K562 (cell line): ENCODE data around the gene NLGN4X. TPM values are rescaled to one million over a fixed set of nuclear protein-coding genes. Genes with fewer than 3 reads are reported as not detected.

Experiments
- ATAC-seq: fragments of 200-7000 bp; cut with Tn5 transposase; 3 replicates; pipeline ENCODE4 v1.9.1; 2020; ENCODE audit warnings: moderate library complexity
- BruUV-seq: library from RNA; stranded (reverse); fragments of 400-500 nt; replicated peaks from 2 replicates; lab custom pipeline; 2021; lab: Mats Ljungman, UMichigan
- CTCF ChIA-PET: fragments of 300-600 bp; formaldehyde crosslinking; extraction: SDS; loops from one replicate; lab custom pipeline; 2021; ENCODE audit warnings: low intra/inter-chr PET ratio; lab: Yijun Ruan, JAX
- POLR2A ChIA-PET: fragments of 300-600, 350-650 bp; sonication (Branson Sonifier 250); formaldehyde crosslinking; extraction: SDS; loops from one replicate; lab custom pipeline; 2021; ENCODE audit warnings: antibody characterized with exemption, inconsistent platforms; lab: Yijun Ruan, JAX
- DNase-seq, 4 experiments: peaks; one replicate each; pipeline versions ENCODE4 v3.0.0 to v3.0.0-alpha.2; 2011 to 2018; ENCODE audit warnings: low spot score in 3 of 4, mixed read lengths in 3 of 4; ENCODE audit errors: extremely low read depth in 1 of 4
- FAIRE-seq: peaks from 2 replicates; lab custom pipeline; 2011; peaks lifted over from hg19 to GRCh38; lab: Jason Lieb, UNC
- H2AFZ ChIP-seq: 2 replicates; pipeline ENCODE4 v1.6.0; 2011; ENCODE audit warnings: low read depth, low read length, control low read depth, inconsistent platforms
- H3K27ac ChIP-seq: fragments of 200-600 bp; 3 replicates; pipeline ENCODE4 v1.8.0; 2011; ENCODE audit warnings: low read depth, mild to moderate bottlenecking, control low read depth, inconsistent platforms, low read length, moderate library complexity, mixed read lengths; ENCODE audit errors: extremely low read depth
- H3K27me3 ChIP-seq, 2 experiments: fragments of 300-600 bp in 1 of 2; 2 replicates in 1 of 2; 3 replicates in 1 of 2; pipeline versions ENCODE4 v1.6.0 to v1.8.0; 2011; ENCODE audit warnings: inconsistent platforms in 2 of 2, low read length in 2 of 2, mild to moderate bottlenecking in 1 of 2, mixed read lengths in 1 of 2, moderate library complexity in 1 of 2; ENCODE audit not compliant: control insufficient read depth in 2 of 2, insufficient read depth in 2 of 2
- H3K36me3 ChIP-seq: fragments of 300-600 bp; 3 replicates; pipeline ENCODE4 v1.8.0; 2011; ENCODE audit warnings: mild to moderate bottlenecking, low read length, inconsistent platforms; ENCODE audit not compliant: control insufficient read depth, insufficient read depth
- H3K4me1 ChIP-seq, 2 experiments: fragments of 200-600 bp in 1 of 2; replicated peaks in 1 of 2; 2 replicates in 1 of 2; 3 replicates in 1 of 2; pipeline versions ENCODE4 v1.5.1 to v1.8.0; 2011; ENCODE audit warnings: inconsistent platforms in 2 of 2, low read length in 2 of 2, mild to moderate bottlenecking in 1 of 2, mixed read lengths in 1 of 2, moderate library complexity in 1 of 2; ENCODE audit not compliant: control insufficient read depth in 2 of 2, insufficient read depth in 2 of 2
- H3K4me2 ChIP-seq: 2 replicates; pipeline ENCODE4 v1.6.1; 2011; ENCODE audit warnings: low read length, control low read depth, inconsistent platforms, mixed read lengths; ENCODE audit not compliant: insufficient read depth
- H3K4me3 ChIP-seq: fragments of 200-600 bp; sonication (generic), shearing (Covaris generic); 2 replicates; pipeline ENCODE4 v1.5.1; 2016; ENCODE audit warnings: control low read depth, inconsistent platforms
- H3K79me2 ChIP-seq: fragments of 200-600 bp; 3 replicates; pipeline ENCODE4 v1.8.0; 2011; ENCODE audit warnings: low read length, inconsistent platforms; ENCODE audit not compliant: control insufficient read depth, insufficient read depth
- H3K9ac ChIP-seq, 2 experiments: 2 replicates each; pipeline versions ENCODE4 v1.6.0 to v1.6.1; 2011; ENCODE audit warnings: low read depth in 2 of 2, low read length in 2 of 2, control low read depth in 1 of 2, inconsistent platforms in 1 of 2, mild to moderate bottlenecking in 1 of 2, mixed read lengths in 1 of 2; ENCODE audit not compliant: insufficient read depth in 1 of 2
- H3K9me1 ChIP-seq: one replicate; pipeline ENCODE4 v1.6.0; 2011; ENCODE audit warnings: inconsistent platforms, mild to moderate bottlenecking, low read length, moderate library complexity; ENCODE audit not compliant: control insufficient read depth, insufficient read depth
- H3K9me3 ChIP-seq: replicated peaks from 2 replicates; pipeline ENCODE4 v1.5.1; 2011; ENCODE audit warnings: low read depth, low read length, inconsistent platforms; ENCODE audit not compliant: control insufficient read depth, insufficient read depth
- H4K20me1 ChIP-seq: replicated peaks from 2 replicates; pipeline ENCODE4 v1.6.1; 2011; ENCODE audit warnings: low read length, inconsistent platforms, mixed read lengths; ENCODE audit not compliant: control insufficient read depth, insufficient read depth
- GMEB1 ChIP-seq: fragments of 250-450 bp; sonication (Bioruptor Pico); IDR thresholded peaks from 2 replicates; pipeline ENCODE4 v1.4.0; 2020; ENCODE audit warnings: mild to moderate bottlenecking
- NRF1 ChIP-seq, 2 experiments: fragments of 450-650 bp; IDR thresholded peaks in 1 of 2; conservative IDR thresholded peaks in 1 of 2; 2 replicates each; pipeline ENCODE4 v1.6.1; 2014; ENCODE audit warnings: mild to moderate bottlenecking in 2 of 2
- SIN3A ChIP-seq, 2 experiments: fragments of 150-350 bp in 1 of 2; IDR thresholded peaks; 2 replicates each; pipeline ENCODE4 v1.6.1; 2011 to 2016; ENCODE audit warnings: borderline replicate concordance in 2 of 2, low read depth in 2 of 2, low read length in 2 of 2, mild to moderate bottlenecking in 2 of 2, moderate library complexity in 2 of 2; ENCODE audit not compliant: control insufficient read depth in 1 of 2
- ZNF140 ChIP-seq: fragments of 250-450 bp; sonication (Bioruptor Pico); IDR thresholded peaks from 2 replicates; pipeline ENCODE4 v1.8.0; 2021; ENCODE audit warnings: moderate library complexity, mild to moderate bottlenecking, inconsistent platforms
- WGBS: fragments of 100-300 bp; shearing (Covaris generic); methylation state at CpG from one replicate; pipeline ENCODE4 v1.1.6; 2016; ENCODE audit warnings: low coverage, mixed read lengths; ENCODE audit not compliant: insufficient coverage; ENCODE audit errors: missing lambda C conversion rate; 5-methylcytosine and 5-hydroxymethylcytosine counted together
- in situ Hi-C: fragments of 300-500 bp; cut with MboI; formaldehyde crosslinking; loops from 4 replicates; pipeline ENCODE4 v1.15.0; 2018; ENCODE audit warnings: inconsistent platforms, mixed read lengths
- intact Hi-C: fragments of 100-400 bp; cut with micrococcal nuclease; formaldehyde crosslinking; loops from 2 replicates; pipeline ENCODE4 v1.14.2; 2022
- polyA plus RNA-seq, 8 experiments: library from polyadenylated mRNA; depleted of rRNA in 4 of 8; stranded (reverse) in 5 of 8; unstranded in 3 of 8; fragments of >200 nt; fragmentation: Nextera tagmentation in 2 of 8; fragmentation: Illumina TruSeq in 1 of 8; extraction: Ambion mirVana in 2 of 8; extraction: Trizol in 1 of 8; gene quantifications; 2 replicates each; pipeline versions ENCODE4 v1.2.1 to v1.2.3, GENCODE V29; 2011 to 2014; ENCODE audit warnings: inconsistent platforms in 1 of 8, missing spikeins in 1 of 8
- total RNA-seq, 7 experiments: library from RNA; depleted of rRNA in 6 of 7; stranded (reverse); fragments of >200 nt in 6 of 7; fragmentation: Illumina TruSeq in 2 of 7; extraction: Trizol in 2 of 7; gene quantifications; 2 replicates each; pipeline versions ENCODE4 v1.2.1 to v1.2.3, GENCODE V29; 2011 to 2021; ENCODE audit warnings: low replicate concordance in 1 of 7

NLGN4X gene
- total and polyA plus RNA-seq, 9 of the 15 experiments (the other 6 are each of a cell fraction or from before 2014, with no cell fraction given): 0.07 TPM; not detected in 8

GRCh38 chrX:6187256-6187655 lies 41.4 kb downstream of the NLGN4X start:
- in situ Hi-C loops (no loop called here), intact Hi-C loops (no loop called here)
- Histone ChIP-seq H3K9ac (no peak overlapping the region), H3K9me1 (no peaks in the 10 kb centered on the region), H4K20me1 (no peaks in the 10 kb centered on the region), H3K79me2 (no peaks in the 10 kb centered on the region), H3K36me3 (no peaks in the 10 kb centered on the region), H3K4me1 (no peaks in the 10 kb centered on the region), H3K4me2 (no peak overlapping the region), H2AFZ (no peak overlapping the region), H3K27me3 (no peaks in the 10 kb centered on the region), H3K9me3 (no peaks in the 10 kb centered on the region), H3K27ac (no peak overlapping the region), H3K4me3 (no peak overlapping the region)
- DNase-seq (no peak), FAIRE-seq (no peak), ATAC-seq (no peak)
- BruUV-seq: no TSS peak
- CTCF ChIA-PET: no interaction called here
- WGBS: 3% methylated on average over 10 of the region's 28 CpGs
- POLR2A ChIA-PET: no interaction called here
- TF ChIP-seq GMEB1 (CRISPR knock-in tag) (peak; percentile 56; the same call in 1 of the 2 replicates), ZNF140 (CRISPR knock-in tag) (no peak), NRF1 (conservative IDR thresholded peaks at IDR 0.05 in 1 of 2, IDR thresholded peaks at IDR 0.05 in 1 of 2) (0 out of 4 replicates have a peak, but pooled peaks of 1 of the 2 experiments have one; percentile 35), SIN3A (IDR thresholded peaks at IDR 0.05; ENCODE audit: borderline replicate concordance in 2 of 2, control insufficient read depth in 1 of 2, low read depth in 2 of 2, low read length in 2 of 2) (no peak)
